Cardiac muscle cell (in vitro differentiated cells and primary cell): ENCODE results near the gene SOX14. TPM values are rescaled to one million over a fixed set of nuclear protein-coding genes. Genes with fewer than 3 reads are reported as not detected.

Source experiments
- DNase-seq, 2 donors: peaks; one replicate each; pipeline versions ENCODE4 v3.0.0 to v3.0.0-alpha.2; 2010 to 2017; ENCODE audit warnings: low read depth in 1 of 2, low spot score in 1 of 2
- H3K27ac ChIP-seq: fragments of 200-600 bp; sonication (generic); 2 replicates; pipeline ENCODE4 v1.5.1; 2016
- H3K27me3 ChIP-seq: fragments of 200-600 bp; sonication (generic); 2 replicates; pipeline ENCODE4 v1.6.0; 2016; ENCODE audit warnings: control low read depth
- H3K36me3 ChIP-seq: fragments of 200-600 bp; sonication (generic); 2 replicates; pipeline ENCODE4 v1.5.1; 2016; ENCODE audit warnings: control low read depth
- H3K4me1 ChIP-seq: fragments of 200-600 bp; sonication (generic); 2 replicates; pipeline ENCODE4 v1.8.1; 2017; ENCODE audit warnings: low read depth, mild to moderate bottlenecking, mixed run types
- H3K4me3 ChIP-seq: fragments of 200-600 bp; sonication (generic); 2 replicates; pipeline ENCODE4 v1.5.1; 2016; ENCODE audit warnings: mild to moderate bottlenecking
- H3K9me3 ChIP-seq: fragments of 200-600 bp; sonication (generic); 2 replicates; pipeline ENCODE4 v1.5.1; 2017; ENCODE audit warnings: low read depth, mild to moderate bottlenecking, control low read depth
- polyA plus RNA-seq: library from polyadenylated mRNA; unstranded; fragments of >200 nt; fragmentation: Nextera tagmentation; extraction: Ambion mirVana; gene quantifications from 2 replicates; pipeline ENCODE4 v1.2.1, GENCODE V29; 2016
- total RNA-seq: library from RNA; depleted of rRNA; stranded (reverse); fragments of >200 nt; gene quantifications from 2 replicates; pipeline ENCODE4 v1.2.3, GENCODE V29; 2016
- TF ChIP-seq, protein P1 (sequence below): IDR thresholded peaks from 2 replicates; pipeline ENCODE4 v1.5.1; 2012; ENCODE audit warnings: low read depth, mild to moderate bottlenecking, low read length

SOX14 gene
- not detected in 2 replicates for total RNA-seq
- polyA plus RNA-seq, result not detected in 2 replicates

DNA sequence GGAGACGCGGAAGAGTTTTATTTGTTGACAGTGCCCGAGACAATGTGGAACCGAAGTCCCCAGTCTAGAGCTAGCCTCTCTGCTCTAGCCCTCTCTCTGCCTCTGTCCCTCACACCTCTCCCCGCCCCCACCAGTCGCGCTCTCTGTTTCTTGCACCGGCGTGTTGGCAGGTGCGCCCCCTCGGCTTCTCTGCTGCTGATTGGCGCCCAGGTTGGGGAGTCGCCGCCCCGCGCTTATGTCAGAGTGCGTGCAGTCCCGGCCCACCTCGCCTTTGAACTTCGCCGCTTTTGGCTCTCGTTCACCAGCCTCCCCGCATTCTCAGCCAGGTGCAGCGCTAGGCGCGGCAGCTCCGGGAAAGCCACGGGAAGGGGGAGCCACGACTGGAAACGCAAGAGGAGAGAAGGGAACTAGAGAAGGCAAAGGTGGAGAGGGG lies at the start of gene SOX14:
Gene SOX14, plus strand, starts transcription at position 315 of the 433 bp plus-strand sequence. CDS start 470 bp downstream, outside the sequence.
- TF ChIP-seq, protein P1, sequence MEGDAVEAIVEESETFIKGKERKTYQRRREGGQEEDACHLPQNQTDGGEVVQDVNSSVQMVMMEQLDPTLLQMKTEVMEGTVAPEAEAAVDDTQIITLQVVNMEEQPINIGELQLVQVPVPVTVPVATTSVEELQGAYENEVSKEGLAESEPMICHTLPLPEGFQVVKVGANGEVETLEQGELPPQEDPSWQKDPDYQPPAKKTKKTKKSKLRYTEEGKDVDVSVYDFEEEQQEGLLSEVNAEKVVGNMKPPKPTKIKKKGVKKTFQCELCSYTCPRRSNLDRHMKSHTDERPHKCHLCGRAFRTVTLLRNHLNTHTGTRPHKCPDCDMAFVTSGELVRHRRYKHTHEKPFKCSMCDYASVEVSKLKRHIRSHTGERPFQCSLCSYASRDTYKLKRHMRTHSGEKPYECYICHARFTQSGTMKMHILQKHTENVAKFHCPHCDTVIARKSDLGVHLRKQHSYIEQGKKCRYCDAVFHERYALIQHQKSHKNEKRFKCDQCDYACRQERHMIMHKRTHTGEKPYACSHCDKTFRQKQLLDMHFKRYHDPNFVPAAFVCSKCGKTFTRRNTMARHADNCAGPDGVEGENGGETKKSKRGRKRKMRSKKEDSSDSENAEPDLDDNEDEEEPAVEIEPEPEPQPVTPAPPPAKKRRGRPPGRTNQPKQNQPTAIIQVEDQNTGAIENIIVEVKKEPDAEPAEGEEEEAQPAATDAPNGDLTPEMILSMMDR, result no peak
- peak within 1 kb of the TSS; percentile 15 for H3K4me3 ChIP-seq
- H3K4me1 ChIP-seq, result peaks cover 5% of the 10 kb centered on the region
- H3K36me3 ChIP-seq, result no peaks in the 10 kb centered on the region
- H3K27me3 ChIP-seq, result peaks cover 98% of the 10 kb centered on the region
- no peak within 1 kb of the TSS for H3K27ac ChIP-seq
- DNase-seq, result peak in 1 of 2 donors; percentile 52
- H3K9me3 ChIP-seq, result no peaks in the 10 kb centered on the region

DNA sequence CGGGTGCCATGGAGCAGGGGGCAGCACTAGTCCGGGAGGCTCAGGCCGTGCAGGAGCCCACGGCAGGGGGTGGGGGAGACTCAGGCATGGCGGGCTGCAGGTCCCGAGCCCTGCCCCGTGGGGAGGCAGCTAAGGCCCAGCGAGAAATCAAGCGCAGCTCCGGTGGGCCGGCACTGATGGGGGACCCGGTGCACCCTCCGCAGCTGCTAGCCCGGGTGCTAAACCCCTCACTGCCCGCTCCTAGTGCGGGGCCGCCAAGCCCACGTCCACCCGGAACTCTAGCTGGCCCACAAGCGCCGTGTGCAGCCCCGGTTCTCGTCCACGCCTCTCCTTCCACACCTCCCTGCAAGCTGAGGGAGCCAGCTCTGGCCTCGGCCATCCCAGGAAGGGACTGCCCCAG lies 49.6 kb upstream of the SOX14 start:
- Histone ChIP-seq H3K27me3 (peaks cover 3% of the 10 kb centered on the region), H3K4me1 (no peaks in the 10 kb centered on the region), H3K4me3 (no peak overlapping the region), H3K27ac (no peak overlapping the region), H3K9me3 (no peaks in the 10 kb centered on the region), H3K36me3 (no peaks in the 10 kb centered on the region)
- TF ChIP-seq, protein P1, result no peak
- no peak for DNase-seq

DNA sequence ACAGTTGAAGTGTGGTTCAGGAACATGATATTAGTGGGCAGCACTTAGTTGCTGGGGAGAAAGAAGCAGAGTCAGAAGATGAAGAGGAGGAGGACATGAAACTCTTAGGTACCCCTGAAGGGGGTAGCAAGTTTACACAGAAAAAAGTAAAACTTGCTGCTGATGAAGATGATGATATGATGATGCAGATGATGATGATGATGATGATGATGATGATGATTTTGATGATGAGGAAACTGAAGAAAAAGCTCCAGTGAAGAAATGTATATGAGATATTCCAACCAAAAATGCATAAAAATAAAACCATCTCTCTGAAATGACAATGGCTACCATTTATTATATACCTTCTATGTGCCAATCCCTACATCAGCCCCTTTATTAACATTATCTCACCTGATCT lies 39.9 kb upstream of the SOX14 start:
- Histone ChIP-seq H3K9me3 (no peaks in the 10 kb centered on the region), H3K4me3 (no peak overlapping the region), H3K27me3 (no peaks in the 10 kb centered on the region), H3K4me1 (no peaks in the 10 kb centered on the region), H3K27ac (no peak overlapping the region), H3K36me3 (no peaks in the 10 kb centered on the region)
- no peak for DNase-seq
- TF ChIP-seq, protein P1, result no peak

DNA sequence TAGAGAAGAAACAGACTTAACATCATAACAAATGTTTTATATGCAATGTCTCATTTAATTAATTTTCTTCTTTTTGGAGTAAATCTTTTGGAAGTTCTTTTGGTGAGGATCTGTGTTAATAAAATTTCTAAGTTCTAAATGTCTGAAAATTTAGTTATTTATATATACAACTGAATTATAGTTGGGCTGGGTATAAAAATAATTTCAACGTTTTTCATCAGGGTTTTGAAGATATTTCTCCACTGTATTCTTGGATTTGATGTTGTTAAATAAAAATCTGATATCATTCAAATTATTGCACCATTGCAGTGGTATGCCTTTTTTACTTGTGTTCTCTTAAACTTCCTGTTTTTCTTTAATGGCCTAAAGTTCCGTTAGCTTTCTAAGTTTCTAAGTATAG lies 26.9 kb upstream of the SOX14 start:
- TF ChIP-seq, protein P1, result no peak
- Histone ChIP-seq H3K9me3 (no peaks in the 10 kb centered on the region), H3K27me3 (peaks cover 14% of the 10 kb centered on the region), H3K27ac (no peak overlapping the region), H3K4me1 (no peaks in the 10 kb centered on the region), H3K36me3 (no peaks in the 10 kb centered on the region), H3K4me3 (no peak overlapping the region)
- DNase-seq, result no peak

DNA sequence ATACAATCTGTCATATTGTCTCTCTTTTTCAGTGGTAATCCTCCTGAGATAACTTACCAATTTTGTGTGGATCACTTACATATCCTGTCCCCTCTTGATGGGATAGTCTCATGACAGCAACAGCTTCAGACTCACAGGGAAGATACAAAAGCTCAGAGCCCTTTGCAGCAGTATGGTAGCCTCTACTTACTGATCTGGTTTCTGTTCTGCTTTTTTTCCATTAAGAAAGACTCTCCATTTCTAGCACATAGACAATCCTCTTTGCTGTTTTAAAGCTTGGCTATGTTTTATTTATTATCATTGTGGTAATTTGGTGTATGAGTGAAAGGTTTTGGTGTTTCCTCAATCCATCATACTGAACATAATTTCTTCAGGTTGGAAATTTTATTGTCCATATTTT lies 25.4 kb upstream of the SOX14 start:
- TF ChIP-seq, protein P1, result no peak
- Histone ChIP-seq H3K9me3 (no peaks in the 10 kb centered on the region), H3K27me3 (peaks cover 29% of the 10 kb centered on the region), H3K4me3 (no peak overlapping the region), H3K27ac (no peak overlapping the region), H3K4me1 (no peaks in the 10 kb centered on the region), H3K36me3 (no peaks in the 10 kb centered on the region)
- DNase-seq, result no peak

DNA sequence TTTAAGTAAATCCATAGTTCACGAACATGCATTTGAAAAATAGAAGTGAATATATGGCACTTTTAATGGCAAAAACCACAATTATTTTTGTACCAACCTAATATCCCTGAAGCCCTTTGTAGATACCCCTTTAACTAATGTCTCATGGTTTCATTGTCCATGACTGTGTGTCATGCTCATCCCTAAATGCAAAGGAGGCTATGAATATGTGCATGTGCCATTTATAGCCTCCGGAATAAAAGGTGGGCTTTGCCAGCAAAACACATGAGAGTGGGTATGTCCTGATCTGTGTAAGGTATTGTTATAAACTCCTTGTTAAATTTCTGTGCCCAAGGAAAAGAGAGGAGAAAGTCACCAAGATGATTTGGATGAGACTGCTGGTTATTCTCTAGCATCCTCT lies 20.5 kb upstream of the SOX14 start:
- Histone ChIP-seq H3K27me3 (peaks cover 66% of the 10 kb centered on the region), H3K27ac (no peak overlapping the region), H3K9me3 (no peaks in the 10 kb centered on the region), H3K4me3 (no peak overlapping the region), H3K36me3 (no peaks in the 10 kb centered on the region), H3K4me1 (no peaks in the 10 kb centered on the region)
- TF ChIP-seq, protein P1, result no peak
- no peak for DNase-seq
